Stomach smooth muscle (tissue), 2 donors: ENCODE measurements around the gene SLC38A9.
"Not testable (repeated sequence)": the region's sequence is repeated elsewhere in the genome, so short reads cannot be mapped to it uniquely, and the experiment has no call there.

Source experiments
- H3K27ac ChIP-seq: one replicate; pipeline ENCODE4 v1.7.0; 2013; ENCODE audit warnings: mild to moderate bottlenecking, low read length, inconsistent platforms
- H3K27me3 ChIP-seq, 2 donors: one replicate each; pipeline ENCODE4 v1.7.0; 2013; ENCODE audit warnings: low read length in 2 of 2; ENCODE audit not compliant: insufficient read depth in 2 of 2, control insufficient read depth in 1 of 2
- H3K36me3 ChIP-seq, 2 donors: one replicate each; pipeline ENCODE4 v1.7.0; 2013; ENCODE audit warnings: low read length in 2 of 2; ENCODE audit not compliant: control insufficient read depth in 2 of 2, insufficient read depth in 2 of 2
- H3K4me1 ChIP-seq: one replicate; pipeline ENCODE4 v1.7.0; 2013; ENCODE audit warnings: low read length; ENCODE audit not compliant: control insufficient read depth, insufficient read depth
- H3K4me3 ChIP-seq, 2 donors: one replicate each; pipeline ENCODE4 v1.7.0; 2013; ENCODE audit warnings: low read length in 2 of 2
- H3K9ac ChIP-seq, 2 donors: one replicate each; pipeline ENCODE4 v1.7.0; 2013; ENCODE audit warnings: low read length in 2 of 2, mild to moderate bottlenecking in 1 of 2
- H3K9me3 ChIP-seq, 2 donors: one replicate each; pipeline ENCODE4 v1.7.0; 2013; ENCODE audit warnings: low read length in 2 of 2; ENCODE audit not compliant: control insufficient read depth in 2 of 2
- donor health status: healthy.
- donor health status: Pancreatic carcinoma.

The SLC38A9 gene, protein sequence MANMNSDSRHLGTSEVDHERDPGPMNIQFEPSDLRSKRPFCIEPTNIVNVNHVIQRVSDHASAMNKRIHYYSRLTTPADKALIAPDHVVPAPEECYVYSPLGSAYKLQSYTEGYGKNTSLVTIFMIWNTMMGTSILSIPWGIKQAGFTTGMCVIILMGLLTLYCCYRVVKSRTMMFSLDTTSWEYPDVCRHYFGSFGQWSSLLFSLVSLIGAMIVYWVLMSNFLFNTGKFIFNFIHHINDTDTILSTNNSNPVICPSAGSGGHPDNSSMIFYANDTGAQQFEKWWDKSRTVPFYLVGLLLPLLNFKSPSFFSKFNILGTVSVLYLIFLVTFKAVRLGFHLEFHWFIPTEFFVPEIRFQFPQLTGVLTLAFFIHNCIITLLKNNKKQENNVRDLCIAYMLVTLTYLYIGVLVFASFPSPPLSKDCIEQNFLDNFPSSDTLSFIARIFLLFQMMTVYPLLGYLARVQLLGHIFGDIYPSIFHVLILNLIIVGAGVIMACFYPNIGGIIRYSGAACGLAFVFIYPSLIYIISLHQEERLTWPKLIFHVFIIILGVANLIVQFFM

DNA sequence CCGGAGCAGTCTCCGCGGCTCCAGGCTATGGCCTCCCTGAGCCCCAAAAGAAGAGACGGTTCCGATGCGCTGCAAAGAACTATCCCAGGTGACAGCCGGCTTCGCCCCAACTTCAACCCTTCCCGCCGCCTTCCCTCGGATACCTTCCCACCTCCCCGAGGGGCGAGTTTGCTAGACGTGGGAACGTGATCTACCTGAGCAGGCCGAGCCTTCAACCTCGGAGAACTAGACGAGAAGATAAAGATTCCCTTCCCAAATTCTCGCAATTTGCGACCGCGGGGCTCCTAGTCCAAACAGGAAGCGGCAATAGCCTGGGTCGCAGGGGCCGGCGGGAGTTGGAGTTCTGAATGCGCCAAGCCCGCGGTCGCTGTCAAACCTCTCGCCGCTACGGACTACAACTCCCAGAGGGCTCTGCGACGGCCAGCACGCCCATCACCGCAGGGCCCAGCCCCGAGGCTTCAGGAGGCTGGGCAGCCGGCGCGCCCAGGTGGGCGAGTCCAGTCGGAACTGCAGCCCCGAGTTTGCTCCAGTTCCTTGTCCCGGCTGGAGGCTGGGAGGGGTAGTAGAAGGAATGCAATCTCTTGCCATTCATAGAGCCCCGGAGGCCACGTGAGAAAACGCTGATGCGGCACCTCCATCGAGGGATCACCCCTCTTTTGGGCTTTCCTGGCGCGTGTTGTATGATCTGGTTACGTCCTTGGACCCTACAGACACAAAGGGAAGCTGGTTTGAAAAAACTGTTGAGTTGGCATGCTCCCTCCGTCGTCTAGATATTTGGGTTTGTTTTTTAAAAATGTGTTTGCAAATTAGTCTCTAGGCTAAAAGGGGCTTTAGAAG is at the start of gene SLC38A9:
TSS of gene SLC38A9 (minus strand) at position 302 of the 837 bp plus-strand sequence. CDS start 14,366 bp downstream, outside the sequence.
- Histone ChIP-seq H3K9ac (peak within 1 kb of the TSS; percentile 87 to 90), H3K27ac (peak within 1 kb of the TSS; percentile 24), H3K27me3 (no peaks in the 10 kb centered on the region), H3K9me3 (no peaks in the 10 kb centered on the region), H3K4me3 (peak within 1 kb of the TSS; percentile 96 to 99), H3K4me1 (peaks cover 12% of the 10 kb centered on the region), H3K36me3 (peaks cover 0 to 3% of the 10 kb centered on the region in 2 donors)

DNA sequence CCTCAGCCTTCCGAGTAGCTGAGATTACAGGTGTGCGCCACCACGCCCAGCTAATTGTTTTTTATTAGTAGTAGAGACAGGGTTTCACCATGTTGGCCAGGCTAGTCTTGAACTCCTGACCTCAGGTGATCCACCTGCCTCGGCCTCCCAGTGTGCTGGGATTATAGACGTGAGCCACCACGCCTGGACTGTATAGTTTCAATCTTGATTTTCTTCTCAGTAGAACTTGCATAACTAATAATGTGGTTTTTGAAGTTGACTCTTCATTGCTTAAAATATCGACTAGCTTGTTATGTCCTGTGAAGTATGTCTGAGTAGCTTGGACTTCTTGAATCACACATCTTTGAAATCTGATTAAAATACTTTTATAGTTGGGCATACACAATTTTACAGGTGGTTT is 49.6 kb upstream of the SLC38A9 start:
- not testable (repeated sequence) for H3K4me3 ChIP-seq, H3K27me3 ChIP-seq, H3K27ac ChIP-seq, H3K36me3 ChIP-seq, H3K9ac ChIP-seq, H3K4me1 ChIP-seq, H3K9me3 ChIP-seq

DNA sequence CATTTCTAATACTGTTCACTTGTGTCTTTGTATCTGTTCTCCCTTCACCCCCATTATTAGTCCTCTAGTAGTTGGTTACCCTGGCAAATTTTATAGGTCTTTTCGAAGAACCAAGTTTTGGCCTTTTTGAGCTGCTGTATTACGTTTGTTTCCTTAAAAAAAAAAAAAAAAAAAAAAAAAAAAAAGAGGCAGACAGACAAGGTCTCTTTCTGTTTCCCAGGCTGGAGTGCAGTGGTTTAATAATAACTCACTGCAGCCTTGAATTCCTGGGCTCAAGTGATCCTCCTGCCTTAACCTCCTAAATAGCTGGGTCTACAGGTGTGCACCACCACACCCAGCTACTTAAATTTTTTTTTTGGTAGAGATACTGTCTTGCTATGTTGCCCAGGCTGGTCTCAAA is 46.6 kb upstream of the SLC38A9 start:
- H3K36me3 ChIP-seq, result no peaks in the 10 kb centered on the region
- H3K9me3 ChIP-seq, result no peaks in the 10 kb centered on the region
- H3K27ac ChIP-seq, result no peak overlapping the region
- no peak overlapping the region for H3K4me3 ChIP-seq
- H3K4me1 ChIP-seq, result no peaks in the 10 kb centered on the region
- H3K9ac ChIP-seq, result no peak overlapping the region
- no peaks in the 10 kb centered on the region for H3K27me3 ChIP-seq

DNA sequence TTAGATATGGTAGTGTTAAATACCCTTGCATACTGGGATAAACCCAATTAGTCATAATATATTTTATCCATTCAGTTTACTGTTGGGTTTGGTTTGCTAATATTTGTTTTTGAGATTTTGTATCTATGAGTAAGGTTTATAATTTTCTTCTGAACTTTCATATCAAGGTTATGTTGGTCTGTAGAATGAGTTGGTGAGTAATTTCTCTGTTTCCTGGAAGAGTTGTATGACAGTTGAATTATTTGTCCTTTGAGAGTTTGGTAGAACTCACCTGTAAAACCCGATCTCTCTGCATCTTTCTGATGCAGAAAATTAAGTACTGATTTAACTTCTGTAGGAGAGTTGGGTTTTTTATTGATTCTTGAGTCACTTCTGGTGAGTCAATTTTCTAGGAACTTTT is 46.1 kb upstream of the SLC38A9 start:
- no peaks in the 10 kb centered on the region for H3K36me3 ChIP-seq
- no peak overlapping the region for H3K27ac ChIP-seq
- no peaks in the 10 kb centered on the region for H3K4me1 ChIP-seq
- no peak overlapping the region for H3K9ac ChIP-seq
- H3K9me3 ChIP-seq, result no peaks in the 10 kb centered on the region
- no peak overlapping the region for H3K4me3 ChIP-seq
- no peaks in the 10 kb centered on the region for H3K27me3 ChIP-seq

DNA sequence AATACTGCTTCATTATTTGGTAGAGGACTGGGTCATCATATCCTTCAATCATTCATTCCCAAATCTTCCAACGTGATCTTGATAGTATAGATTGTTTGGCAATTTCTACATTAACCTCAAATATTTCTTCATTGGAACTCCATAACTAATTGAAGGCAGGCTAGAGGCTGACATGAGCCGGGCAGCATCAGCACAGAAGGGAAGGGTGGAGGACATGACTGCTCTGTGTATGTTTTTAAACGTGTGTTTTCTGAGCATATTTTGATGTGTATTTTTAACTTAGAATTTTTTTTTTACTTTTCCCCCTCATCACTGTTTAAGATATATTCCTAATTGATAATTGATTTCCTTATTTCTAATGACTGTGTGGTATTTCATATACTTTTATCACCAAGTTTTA is 38.4 kb upstream of the SLC38A9 start:
- Histone ChIP-seq H3K4me3 (no peak overlapping the region), H3K27ac (no peak overlapping the region), H3K9ac (no peak overlapping the region), H3K4me1 (no peaks in the 10 kb centered on the region), H3K27me3 (no peaks in the 10 kb centered on the region), H3K9me3 (no peaks in the 10 kb centered on the region), H3K36me3 (no peaks in the 10 kb centered on the region)

DNA sequence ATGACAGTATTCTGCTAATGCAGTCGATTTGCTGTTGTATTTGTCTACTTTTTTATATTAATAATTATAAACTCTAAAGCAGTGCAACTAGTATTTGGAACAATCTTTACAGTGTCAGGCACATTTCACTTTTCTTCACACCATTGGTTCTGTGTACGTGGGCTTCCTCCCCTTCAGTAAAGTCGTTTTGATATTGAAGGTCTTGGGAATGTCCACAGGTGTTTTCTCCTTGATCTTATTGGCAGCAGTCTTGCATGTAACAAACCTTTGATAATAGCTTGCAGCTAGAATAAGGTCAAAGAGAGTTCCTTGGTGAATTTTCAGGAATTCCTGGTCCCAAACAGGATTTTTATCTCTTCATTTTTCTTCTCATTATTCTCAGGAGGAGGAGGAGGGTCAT is 37.9 kb upstream of the SLC38A9 start:
- Histone ChIP-seq H3K4me3 (no peak overlapping the region), H3K27ac (no peak overlapping the region), H3K36me3 (no peaks in the 10 kb centered on the region), H3K9me3 (no peaks in the 10 kb centered on the region), H3K4me1 (no peaks in the 10 kb centered on the region), H3K9ac (no peak overlapping the region), H3K27me3 (no peaks in the 10 kb centered on the region)

DNA sequence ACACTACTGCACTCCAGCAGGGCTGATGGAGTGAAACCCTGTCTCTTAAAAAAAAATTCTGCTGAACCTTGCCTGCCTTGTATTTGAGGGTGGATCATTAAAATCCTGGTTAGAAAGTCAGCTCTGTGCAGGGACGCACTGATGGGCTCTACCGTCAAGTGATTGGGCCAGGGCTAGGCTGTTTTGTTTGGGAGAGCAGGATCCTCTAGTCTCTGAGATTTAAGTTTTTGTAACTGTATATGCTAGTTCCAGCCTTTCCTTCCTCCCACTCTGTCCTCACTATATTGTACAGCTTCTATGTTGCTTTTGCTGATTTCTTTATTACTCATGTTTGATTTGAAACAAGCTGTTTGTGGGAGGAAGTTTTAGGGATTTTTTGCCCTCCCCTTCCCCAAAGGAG is 37.3 kb upstream of the SLC38A9 start:
- Histone ChIP-seq H3K4me1 (no peaks in the 10 kb centered on the region), H3K4me3 (no peak overlapping the region), H3K36me3 (no peaks in the 10 kb centered on the region), H3K27ac (no peak overlapping the region), H3K27me3 (no peaks in the 10 kb centered on the region), H3K9ac (no peak overlapping the region), H3K9me3 (no peaks in the 10 kb centered on the region)

DNA sequence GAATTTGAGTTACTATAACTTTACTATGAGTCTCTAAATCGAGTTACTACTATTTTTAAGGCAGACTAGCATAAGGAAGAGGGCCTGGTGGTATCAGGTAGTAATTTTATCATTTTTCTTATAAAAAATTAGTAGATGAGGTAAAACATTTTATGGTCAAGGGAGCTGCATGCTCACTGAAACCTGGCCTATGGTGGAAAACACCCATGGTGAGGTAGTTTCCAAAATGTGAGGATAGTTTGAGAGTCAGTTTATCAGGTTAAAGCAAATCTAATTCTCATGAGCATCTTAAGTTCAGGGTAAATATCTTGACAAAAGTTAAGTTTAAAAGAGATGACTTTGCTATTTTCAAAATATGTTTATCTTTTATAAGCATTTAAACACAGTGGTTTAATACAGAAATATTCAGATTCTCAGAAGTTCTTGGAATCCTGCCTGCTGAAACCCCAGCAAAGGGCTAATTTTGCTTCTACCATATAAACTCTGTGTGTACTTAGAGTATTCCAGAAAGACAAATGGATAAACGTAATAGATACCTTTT is 35.7 kb upstream of the SLC38A9 start:
- Histone ChIP-seq H3K4me1 (no peaks in the 10 kb centered on the region), H3K4me3 (no peak overlapping the region)

DNA sequence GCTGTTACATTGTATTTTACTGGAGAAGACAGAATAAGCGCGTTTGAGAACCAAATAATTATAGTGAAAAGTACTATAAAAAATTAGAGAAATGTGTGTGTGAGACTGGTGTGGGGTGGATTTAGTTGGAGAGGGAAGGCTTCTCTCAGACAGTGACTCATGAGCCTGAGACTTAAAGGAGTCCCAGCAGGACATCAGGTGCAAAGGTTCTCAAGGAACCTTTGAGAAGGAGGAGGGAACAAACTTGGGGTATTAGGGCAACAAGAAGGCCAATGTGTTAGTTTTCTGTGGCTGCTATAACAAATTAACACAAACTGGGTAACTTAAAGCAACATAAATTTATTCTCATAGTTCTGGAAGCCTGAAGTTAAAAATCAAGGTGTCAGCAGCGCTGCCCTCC is 30.7 kb upstream of the SLC38A9 start:
- peaks cover 0 to 2% of the 10 kb centered on the region in 2 donors for H3K9me3 ChIP-seq
- no peak overlapping the region for H3K27ac ChIP-seq
- no peaks in the 10 kb centered on the region for H3K4me1 ChIP-seq
- H3K4me3 ChIP-seq, result no peak overlapping the region
- no peak overlapping the region for H3K9ac ChIP-seq
- H3K36me3 ChIP-seq, result no peaks in the 10 kb centered on the region
- H3K27me3 ChIP-seq, result no peaks in the 10 kb centered on the region

More for the DNA sequence above, 35.7 kb upstream of the SLC38A9 start:
- no peak overlapping the region for H3K9ac ChIP-seq
- H3K9me3 ChIP-seq, result no peaks in the 10 kb centered on the region
- H3K27me3 ChIP-seq, result no peaks in the 10 kb centered on the region
- H3K27ac ChIP-seq, result no peak overlapping the region
- no peaks in the 10 kb centered on the region for H3K36me3 ChIP-seq

DNA sequence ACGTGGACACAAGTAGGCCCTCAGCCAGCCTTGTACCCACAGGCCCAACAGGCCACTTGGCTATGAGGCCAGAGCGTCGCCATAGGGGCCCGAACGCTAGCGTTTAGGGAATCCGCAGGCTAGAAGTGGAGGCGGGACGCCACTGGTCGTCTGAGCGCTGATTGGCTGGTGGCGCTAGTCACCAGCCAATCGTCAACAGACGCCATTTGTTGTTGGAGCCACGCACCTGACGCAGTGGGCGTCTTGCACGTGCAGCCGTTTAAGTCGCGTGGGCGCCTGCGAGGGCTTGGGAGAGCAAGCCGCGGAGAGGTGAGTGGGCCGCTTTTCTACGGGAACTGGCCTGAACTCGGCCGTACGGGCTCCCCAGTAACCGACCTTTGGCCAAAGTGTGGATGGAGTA is 25.7 kb upstream of the SLC38A9 start, which contains the start of gene DDX4:
TSS of gene DDX4 (plus strand) at position 269 of the 400 bp plus-strand sequence. CDS start 903 bp downstream, outside the sequence.
- H3K27ac ChIP-seq, result no peak within 1 kb of the TSS
- no peaks in the 10 kb centered on the region for H3K27me3 ChIP-seq
- H3K9ac ChIP-seq, result no peak within 1 kb of the TSS
- H3K4me3 ChIP-seq, result no peak within 1 kb of the TSS
- peaks cover 0 to 2% of the 10 kb centered on the region in 2 donors for H3K9me3 ChIP-seq
- no peaks in the 10 kb centered on the region for H3K4me1 ChIP-seq
- no peaks in the 10 kb centered on the region for H3K36me3 ChIP-seq
